Right hindlimb (tissue), 1 donor: ENCODE measurements around the gene PTPRF.
"Not testable (repeated sequence)": the region's sequence is repeated elsewhere in the genome, so short reads cannot be mapped to it uniquely, and the experiment has no call there.

ENCODE experiments used
- DNase-seq: peaks from one replicate; pipeline ENCODE4 v3.0.0-alpha.2; 2018

Gene PTPRF

DNA sequence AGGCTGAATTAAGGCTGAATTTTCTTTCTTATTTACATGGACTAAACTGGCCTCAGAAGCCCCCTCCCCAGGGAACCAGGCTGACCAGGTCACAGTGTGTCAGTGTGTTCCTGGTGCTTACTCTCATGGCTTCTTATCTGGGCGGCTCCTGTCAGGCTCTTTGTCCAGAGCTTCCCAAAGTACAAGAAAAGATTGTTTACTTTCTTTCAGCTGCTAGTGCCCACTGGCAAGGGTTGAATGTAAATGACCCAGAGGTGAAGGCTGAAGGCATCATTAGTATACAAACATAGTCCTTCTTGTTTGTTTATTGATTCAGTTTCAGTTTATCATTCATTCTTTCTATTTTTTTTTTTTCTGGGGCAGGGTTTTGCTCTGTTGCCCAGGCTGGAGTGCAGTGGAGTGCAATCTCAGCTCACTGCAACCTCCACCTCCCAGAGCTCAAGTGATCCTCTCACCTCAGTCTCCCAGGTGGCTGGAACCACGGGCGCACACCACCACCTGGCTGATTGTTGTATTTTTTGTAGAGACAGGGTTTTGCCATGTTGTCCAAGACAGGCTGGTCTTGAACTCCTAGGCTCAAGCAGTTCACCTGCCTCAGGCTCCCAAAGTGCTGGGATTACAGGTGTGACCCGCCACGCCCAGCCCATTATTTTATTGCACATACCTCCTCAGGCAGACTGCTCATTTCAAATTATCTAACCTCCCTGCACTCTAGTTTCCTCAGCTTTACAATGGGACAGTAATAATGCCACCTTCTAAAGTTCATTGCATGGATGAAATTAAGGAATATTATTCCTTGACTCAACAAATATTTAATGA lies 109.5 kb downstream of the PTPRF start:
- no peak for DNase-seq

DNA sequence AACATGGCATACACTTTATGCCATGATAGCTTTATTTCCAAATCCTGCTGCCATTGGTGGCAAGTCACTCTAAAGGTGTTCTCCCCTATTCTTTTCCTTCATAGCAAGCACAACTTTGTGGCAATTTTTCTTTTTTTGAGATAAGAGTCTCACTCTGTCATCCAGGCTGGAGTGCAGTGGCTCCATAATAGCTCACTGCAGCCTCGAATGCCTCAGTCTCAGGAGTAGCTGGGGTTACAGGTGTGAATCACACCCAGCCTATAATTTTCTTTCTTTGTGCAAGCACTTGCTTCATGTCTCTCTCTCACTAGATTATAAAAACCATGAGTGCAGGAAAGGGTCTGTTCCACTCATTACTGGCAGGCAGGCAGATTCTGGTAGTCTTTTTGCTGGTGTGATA lies 113.9 kb downstream of the PTPRF start:
- no peak for DNase-seq

DNA sequence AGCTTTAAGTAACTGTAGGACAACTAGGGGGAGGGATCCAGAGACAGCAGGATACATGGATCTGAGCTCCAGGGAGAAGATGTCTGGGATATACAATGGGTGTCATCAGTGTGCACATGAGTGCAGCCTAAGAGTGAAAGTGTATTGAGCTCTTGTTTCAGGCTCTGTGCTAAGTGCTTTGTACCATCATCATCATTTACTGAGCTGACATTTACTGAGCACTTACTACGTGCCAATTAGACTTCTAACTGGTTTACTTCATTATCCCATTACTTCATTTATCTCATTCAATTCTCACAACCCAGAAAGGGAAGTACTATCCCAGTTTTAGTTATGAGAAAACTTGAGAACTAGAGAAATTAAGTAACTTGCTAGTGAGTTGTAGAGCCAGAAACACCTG lies 114.8 kb downstream of the PTPRF start:
- DNase-seq = no peak

DNA sequence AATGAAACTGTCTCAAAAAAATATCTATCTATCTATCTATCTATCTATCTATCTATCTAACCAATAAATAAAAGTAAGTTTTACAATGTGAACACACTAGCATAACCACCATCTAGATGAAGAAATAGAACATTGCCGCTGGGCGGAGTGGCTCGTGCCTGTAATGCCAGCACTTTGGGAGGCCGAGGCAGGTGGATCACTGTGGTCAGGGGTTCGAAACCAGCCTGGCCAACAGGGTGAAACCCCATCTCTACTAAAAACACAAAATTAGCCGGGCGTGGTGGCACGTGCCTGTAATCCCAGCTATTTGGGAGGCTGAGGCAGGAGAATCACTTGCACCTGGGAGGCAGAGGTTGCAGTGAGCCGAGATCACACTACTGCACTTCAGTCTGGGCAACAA lies 116.6 kb downstream of the PTPRF start:
- not testable (repeated sequence) for DNase-seq

DNA sequence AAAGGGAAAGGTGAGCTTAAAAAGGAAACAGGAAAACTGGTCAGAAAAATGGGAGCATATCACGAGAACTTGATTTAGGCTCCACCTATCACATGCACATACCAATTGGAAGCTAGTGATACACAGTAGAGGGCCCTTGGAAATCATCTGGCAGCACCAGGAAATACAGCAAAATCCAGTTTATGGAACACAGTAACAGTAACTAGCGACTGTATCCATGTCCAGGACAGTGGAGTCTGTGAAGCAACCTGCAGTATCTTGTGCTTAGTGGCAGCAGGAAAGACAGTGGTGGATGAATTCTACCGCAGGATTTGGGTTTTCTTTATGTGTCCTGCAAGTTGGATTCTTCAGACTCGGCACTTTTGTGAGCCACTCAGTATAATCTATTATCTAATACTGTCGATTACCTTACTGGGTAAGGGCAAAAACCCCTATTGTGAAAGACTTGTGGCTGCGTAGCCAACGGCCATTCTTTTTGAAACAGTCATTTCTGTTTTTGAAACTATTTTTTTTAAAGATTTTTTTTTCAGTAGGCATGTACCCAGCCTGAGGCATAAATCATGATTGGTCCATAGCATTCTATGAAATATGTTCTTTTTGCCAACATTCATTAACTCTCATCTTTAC lies 117.7 kb downstream of the PTPRF start:
- DNase-seq = no peak

DNA sequence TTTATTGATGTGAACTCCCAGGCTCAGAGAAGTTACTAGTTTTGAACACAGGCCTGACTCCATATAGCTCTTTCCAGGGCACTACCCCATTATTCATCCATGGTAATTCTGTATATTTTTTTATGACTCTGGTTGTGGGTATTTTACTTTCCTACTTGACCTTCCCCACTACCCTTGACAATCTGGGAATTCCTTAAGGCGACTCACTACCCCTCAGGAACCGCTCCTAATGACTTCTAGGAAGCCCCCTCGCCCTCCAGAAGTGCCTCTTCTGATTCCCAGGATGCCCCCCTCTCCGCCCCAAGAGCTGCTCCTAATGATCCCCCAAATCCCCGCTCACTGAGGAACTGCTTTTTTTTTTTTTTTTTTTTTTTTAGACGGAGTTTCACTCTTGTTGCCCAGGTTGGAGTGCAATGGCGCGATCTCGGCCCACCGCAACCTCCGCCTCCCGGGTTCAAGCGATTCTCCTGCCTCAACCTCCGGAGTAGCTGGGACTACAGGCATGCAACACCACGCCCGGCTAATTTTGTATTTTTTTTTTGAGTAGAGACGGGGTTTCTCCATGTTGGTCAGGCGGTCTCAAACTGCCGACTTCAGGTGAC lies 118.3 kb downstream of the PTPRF start:
- no peak for DNase-seq

DNA sequence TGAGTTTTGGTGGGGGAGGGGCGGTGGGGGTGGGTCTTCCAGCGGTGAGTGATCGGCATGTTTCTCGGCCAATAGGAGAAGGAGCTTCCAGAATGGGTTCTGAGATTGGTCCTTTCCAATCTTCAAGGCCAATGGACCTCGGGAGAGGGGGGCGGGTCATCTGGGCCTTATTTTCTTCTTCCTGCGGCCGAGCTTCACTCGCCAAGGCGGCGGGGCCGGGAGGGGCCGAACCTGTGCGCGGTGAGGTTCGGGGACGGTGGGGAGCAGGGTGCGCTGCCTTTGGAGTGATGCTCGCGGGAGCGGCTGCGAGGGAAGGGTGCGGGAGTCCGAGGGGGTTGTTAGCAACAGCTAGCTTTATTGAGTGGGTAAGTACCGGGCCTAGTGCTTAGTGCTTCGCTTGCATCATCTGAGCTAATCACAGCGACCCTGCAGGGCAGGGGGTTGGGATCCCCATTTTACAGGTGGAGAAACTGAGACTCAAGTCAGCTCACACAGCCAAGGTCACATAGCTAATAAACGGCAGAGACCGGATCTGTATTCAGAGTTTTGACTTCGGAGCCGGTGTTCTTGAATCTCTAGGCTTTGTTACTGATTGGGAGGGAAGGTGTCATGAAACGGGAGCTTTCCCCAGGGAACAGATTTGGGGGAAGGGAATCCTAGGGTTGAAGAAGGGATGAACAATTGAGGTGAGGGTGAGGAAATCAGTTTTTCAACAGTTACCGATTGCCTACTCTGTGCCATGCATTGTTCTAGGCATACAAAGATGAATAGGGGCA lies 119.8 kb downstream of the PTPRF start:
- peak; percentile 96 for DNase-seq

DNA sequence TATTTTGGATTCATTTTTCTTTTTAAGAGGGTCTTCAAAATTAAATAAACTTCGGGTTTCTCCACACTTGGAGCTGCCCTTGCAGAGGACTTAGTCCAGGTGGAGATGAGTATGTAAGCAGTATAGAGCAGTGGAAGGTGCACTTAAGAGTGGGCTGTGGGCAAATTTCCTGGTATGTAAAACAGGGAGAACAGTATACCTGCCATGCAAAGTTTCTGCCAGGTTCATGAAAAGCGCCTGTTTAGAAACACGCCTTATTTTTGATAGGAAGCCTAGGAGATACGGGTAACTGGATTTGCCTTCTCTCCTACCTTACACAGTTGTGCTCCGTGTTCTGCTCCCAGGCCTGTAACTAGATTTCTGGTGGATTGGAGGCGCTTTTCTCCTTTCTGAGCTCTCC lies 120.5 kb downstream of the PTPRF start:
- no peak for DNase-seq

DNA sequence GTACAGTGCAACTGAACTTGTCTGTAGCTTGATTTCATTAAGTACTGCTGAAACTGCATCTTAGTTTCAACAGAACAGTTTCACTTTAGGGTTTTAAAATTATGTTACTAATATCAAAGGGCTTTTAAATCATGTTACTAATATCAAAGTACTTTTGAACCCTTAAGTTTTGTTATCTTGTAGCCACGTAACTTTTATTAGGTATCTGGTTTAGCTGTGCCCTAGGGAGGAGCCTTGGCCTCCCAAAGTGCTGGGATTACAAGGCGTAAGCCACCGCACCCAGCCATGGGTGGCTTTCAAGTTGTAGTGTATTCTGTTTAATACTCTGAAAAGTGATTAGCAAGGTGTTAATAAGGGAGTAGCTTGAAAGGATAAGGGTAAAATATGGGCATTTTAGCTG lies 121.2 kb downstream of the PTPRF start:
- DNase-seq = no peak

DNA sequence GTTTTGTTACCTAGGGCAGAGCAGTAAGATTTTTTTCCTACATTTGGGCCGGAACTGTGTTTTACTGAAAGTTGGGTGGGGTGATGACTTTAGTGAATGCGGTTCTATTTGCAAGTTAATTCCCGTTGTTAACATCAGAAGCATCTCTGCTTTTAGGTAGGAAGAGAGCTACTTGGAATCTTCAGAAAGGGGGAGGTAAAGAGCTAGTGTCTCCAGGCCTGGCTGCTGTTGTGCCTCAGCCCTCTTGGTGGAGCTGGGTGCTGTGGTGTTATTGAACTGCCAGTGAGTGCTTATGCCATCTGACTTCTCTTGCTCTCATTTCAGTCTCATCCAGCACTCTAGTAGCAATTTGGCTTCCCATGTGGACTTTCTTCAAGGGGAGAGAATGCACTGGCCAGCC lies 122.7 kb downstream of the PTPRF start:
- DNase-seq = no peak

DNA sequence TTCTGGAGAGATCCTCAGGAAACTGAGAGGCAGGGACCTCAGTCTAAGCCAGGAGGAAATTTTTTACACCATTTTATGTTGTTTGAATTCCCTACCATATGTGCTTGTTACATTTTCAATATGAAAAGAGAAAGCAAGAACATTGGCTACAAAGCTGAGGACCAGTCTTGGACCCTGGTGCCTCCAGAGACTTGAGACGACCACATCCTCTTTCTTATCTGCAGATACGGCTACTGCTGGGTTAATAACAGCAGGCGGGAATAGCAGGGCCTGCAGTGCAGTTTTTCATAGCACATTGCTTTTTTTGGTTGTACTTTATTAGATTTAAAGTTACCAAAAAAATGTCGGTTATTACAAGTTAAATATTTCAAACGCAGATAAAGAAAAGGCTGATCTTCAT lies 123.2 kb downstream of the PTPRF start:
- DNase-seq = no peak

DNA sequence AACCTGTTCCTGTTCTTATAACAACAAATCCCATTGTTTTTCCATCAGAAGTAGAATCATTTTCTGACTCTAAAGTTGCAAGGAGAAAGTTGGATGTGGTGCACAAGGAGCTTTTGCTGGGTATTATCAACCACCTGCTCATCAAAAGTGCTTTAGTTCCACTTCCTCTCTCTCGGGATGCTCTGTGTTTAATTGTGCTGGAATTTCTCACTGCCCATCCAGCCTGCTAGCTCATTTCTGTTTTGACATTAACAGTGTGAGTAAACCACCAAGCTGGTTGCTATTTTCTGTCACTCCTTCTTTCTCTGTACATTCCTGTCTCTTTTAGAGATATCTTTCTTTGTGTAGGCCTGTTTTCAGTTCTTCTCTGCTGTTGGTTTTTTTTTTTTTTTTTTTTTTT lies 125.3 kb downstream of the PTPRF start:
- no peak for DNase-seq

DNA sequence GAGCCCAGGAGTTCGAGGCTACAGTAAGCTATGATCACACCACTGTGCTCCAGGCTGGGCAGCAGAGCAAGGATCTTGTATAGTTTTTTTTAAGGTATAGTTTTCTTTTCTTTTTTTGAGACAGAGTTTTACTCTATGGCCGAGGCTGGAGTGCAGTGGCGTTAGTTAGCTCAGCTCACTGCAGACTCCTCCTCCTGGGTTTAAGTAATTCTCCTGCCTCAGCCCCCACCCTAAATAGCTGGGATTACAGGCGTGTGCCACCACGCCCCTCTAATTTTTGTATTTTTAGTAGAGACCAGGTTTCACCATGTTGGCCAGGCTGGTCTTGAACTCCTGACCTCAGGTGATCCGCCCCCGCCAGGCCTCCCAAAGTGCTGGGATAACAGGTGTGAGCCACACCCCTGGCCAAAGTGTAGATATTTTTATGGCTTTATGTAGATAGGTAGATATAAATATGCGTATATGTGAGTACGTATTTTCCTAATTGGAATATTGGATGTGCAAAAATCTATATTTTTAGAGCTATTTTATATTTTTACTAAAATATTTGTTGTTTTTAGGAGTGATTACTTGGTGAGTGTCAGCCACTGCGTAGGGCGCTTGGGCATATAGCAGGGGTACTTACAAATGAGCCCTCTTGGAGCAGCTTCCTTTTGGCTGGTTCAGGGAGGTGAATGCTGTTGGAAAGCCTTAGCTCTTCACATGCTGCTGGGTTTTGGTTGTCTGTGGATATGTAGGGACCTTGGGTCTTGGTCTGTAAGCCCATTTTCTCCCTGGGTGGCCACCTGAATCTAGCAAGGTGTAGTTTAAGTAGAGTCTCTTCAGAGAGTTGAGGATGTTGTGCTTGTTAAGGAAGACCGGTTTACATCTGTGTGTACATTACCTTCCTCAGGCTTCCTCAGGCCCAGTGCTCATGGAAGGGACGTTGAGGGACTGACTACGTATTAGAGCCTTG lies 128.8 kb downstream of the PTPRF start:
- no peak for DNase-seq

DNA sequence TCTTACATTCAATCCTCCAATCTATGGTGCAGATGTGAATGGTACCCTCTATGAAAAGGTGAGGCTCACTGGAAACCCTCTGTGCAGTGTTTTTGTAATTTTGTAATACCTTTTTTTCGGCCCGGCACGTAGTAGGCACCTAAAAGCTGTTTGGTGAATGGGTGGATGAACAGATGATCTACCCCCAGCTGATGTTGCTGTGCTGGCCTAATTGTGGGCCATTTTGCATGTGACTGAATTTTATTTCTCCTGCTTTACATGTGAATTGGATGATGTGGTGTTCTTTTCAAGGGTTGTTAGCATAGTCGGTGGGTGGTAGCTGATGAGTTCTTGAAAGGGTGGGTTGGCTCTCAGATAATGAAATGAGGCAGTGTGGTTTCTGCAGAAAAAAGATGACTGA lies 129.7 kb downstream of the PTPRF start:
- no peak for DNase-seq

DNA sequence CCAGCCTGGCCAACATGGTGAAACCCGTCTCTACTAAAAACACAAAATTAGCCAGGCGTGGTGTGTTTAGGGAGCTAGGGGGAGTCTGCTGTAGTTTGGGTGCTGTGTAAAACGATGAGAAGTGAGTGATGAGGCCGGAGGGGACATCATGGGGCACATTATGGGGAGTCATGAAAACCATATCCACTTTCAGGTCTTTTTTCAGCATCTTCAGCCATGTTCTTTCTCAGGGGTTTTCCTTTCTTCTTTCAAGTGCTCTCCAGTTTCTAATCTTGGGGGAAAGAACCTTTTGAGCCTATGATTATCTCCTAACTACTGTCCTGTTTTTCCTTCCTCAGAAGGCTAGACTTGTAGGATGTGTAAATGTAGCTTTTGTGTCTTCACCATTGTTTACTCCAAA lies 133.7 kb downstream of the PTPRF start:
- no peak for DNase-seq

DNA sequence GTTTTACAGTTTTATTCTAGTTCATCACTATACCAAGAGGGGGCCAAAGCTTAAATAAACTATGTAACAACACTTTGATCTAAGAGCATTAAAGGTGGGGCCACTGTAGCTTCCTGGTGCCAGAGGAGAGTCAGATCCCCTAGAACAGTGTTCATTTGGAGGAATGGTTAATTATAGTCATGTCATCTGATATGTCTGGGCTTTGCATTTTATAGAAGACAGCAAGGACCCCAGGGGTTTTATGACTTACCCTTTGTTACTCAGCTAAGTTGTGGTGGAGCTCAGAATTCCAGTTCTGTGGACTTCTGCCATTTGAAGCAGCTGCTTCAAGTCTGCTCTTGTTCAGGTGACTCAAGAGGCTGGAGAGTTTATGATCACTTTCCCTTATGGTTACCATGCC lies 135.9 kb downstream of the PTPRF start:
- DNase-seq = no peak

DNA sequence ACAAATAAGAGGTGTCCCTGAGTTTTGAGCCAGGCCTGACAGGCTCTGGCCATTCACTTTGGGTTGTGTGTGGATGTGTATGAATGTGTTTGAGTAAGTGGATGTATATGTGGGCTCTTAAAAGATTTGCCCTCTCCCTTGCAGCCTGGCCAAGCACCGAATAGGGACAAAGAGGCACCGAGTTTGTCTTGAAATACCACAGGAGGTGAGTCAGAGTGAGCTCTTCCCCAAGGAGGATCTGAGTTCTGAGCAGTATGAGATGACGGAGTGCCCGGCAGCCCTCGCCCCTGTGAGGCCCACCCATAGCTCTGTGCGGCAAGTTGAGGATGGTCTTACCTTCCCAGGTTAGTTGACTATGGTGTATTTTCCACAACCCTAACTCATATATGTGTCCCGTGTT lies 138.3 kb downstream of the PTPRF start:
- no peak for DNase-seq

DNA sequence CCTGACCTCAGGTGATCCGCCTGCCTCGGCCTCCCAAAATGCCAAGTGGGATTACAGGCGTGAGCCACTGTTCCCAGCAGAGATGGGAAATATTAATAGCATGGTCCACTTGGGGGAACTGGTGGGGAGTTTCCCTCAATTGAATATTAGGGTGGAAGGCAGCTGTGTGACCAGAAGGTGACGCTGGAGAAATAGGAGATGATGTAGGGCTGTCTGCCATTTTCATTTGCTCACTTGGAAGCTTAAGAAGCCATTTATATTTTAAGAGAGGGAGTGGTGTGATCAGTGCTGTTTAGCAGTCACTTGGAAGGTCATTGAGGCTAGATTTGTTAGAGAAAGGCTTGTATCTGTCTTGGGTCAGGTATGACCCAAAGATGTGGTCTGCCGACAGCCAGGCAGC lies 139.2 kb downstream of the PTPRF start:
- no peak for DNase-seq

DNA sequence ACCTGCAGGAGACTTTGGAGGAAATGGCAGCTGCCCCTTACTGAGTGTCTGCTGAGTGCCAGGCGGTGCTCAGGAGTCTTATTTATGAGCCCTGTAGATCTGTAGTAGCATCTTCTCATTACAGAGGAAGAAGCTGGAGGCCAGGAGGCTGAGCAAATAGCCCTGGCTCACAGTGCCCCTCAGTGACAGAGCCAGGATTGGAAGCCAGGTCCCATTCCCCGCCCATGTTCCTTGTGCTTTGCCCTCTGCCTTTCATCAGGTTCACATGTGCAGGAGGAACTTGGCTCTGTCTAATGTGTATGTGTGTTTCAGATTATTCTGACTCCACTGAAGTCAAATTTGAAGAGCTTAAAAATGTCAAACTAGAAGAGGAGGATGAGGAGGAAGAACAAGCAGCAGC lies 140.5 kb downstream of the PTPRF start:
- no peak for DNase-seq

DNA sequence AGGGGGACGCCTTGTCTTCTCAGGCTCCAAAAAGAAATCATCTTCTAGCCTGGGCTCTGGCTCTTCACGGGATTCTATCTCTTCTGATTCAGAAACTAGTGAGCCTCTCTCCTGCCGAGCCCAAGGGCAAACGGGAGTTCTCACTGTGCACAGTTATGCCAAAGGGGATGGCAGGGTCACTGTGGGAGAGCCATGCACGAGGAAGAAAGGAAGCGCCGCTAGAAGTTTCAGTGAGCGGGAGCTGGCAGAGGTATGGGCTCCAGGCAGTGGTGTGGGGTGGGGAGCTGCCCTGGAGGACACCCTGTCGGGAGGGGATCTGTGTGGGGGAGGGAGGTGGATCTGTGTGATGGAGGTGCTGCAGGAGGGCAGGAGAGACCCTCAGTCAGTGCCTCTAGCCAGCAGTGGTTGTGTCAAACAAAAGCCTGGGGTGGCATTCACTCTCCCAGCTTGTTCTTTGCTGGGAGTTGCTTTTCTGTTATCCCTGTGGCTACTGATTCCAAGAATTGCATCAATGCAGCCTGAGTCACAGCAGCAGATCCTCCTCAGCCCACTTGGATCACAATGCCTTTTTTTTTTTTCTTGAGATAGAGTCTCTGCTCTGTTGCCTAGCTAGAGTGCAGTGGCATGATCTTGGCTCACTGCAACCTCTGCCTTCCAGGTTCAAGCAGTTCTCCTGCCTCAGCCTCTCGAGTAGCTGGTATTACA lies 141.1 kb downstream of the PTPRF start:
- DNase-seq = no peak

DNA sequence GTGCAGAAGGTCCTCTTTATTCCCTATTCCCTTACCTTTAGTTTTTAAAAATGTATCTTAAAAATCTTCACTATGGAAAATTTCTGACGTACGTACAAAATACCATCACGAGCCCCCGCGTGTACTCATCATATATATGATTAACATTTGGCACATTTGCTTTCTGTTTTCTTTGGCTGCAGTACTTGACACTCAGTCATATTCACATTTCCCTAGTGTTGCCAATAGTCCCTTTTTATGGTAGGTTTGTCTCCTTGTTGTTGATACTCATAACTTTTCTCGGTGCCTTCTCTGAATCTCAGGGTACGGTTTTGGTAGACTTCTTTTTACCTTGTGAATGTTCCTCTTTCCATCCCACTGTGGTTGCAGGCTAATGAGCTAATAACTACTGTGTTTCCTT lies 142.6 kb downstream of the PTPRF start:
- DNase-seq = no peak
